Muscle of leg (tissue), 11 donors: Measurements from ENCODE around the gene PPP1R2C. TPM values are rescaled to one million over a fixed set of nuclear protein-coding genes. Genes with fewer than 3 reads are reported as not detected.

Source experiments
- DNase-seq: peaks from one replicate; pipeline ENCODE4 v3.0.0; 2013
- H3K27ac ChIP-seq: one replicate; pipeline ENCODE4 v1.5.1; 2013; ENCODE audit warnings: mild to moderate bottlenecking, low read length, control low read depth
- H3K27me3 ChIP-seq: one replicate; pipeline ENCODE4 v1.6.1; 2013; ENCODE audit warnings: low read length; ENCODE audit not compliant: control insufficient read depth, insufficient read depth
- H3K36me3 ChIP-seq: one replicate; pipeline ENCODE4 v1.6.1; 2013; ENCODE audit warnings: low read length; ENCODE audit not compliant: control insufficient read depth, insufficient read depth
- H3K4me1 ChIP-seq: one replicate; pipeline ENCODE4 v1.6.1; 2013; ENCODE audit warnings: low read length; ENCODE audit not compliant: control insufficient read depth, insufficient read depth
- H3K4me3 ChIP-seq: one replicate; pipeline ENCODE4 v1.5.1; 2013; ENCODE audit warnings: low read length, control low read depth
- H3K9me3 ChIP-seq: replicated peaks from 2 replicates; pipeline ENCODE4 v1.6.1; 2013; ENCODE audit warnings: low read depth, low read length; ENCODE audit not compliant: control insufficient read depth
- WGBS: methylation state at CpG from one replicate; pipeline ENCODE4 v1.1.5; 2013; ENCODE audit warnings: missing lambda C conversion rate; ENCODE audit not compliant: insufficient coverage; 5-methylcytosine and 5-hydroxymethylcytosine counted together
- polyA plus RNA-seq, 8 donors: library from polyadenylated mRNA; unstranded; fragments of 120-200 nt; gene quantifications; one replicate each; pipeline versions ENCODE4 v1.2.1 to v1.2.3, GENCODE V29; 2013; ENCODE audit warnings: inconsistent platforms in 1 of 8, low replicate concordance in 1 of 8; ENCODE audit not compliant: insufficient read length in 8 of 8, insufficient read depth in 1 of 8
- total RNA-seq: library from RNA; stranded (reverse); fragments of 120-200 nt; gene quantifications from one replicate; pipeline ENCODE4 v1.2.4, GENCODE V29; 2013

Gene PPP1R2C
- total and polyA plus RNA-seq, 9 donors = not detected

GRCh38 chrX:42797651-42798269, 19.8 kb upstream of the PPP1R2C start:
- WGBS = 75% methylated on average over 2 of the region's 9 CpGs
- Histone ChIP-seq H3K4me1 (no peaks in the 10 kb centered on the region), H3K27ac (no peak overlapping the region), H3K4me3 (no peak overlapping the region), H3K9me3 (peaks cover 2% of the 10 kb centered on the region), H3K27me3 (peaks cover 2% of the 10 kb centered on the region), H3K36me3 (no peaks in the 10 kb centered on the region)
- DNase-seq = no peak

- DNase-seq = no peak
- Histone ChIP-seq H3K36me3 (no peaks in the 10 kb centered on the region), H3K27me3 (peaks cover 12% of the 10 kb centered on the region)
Measured at GRCh38 chrX:42783451-42783850, 5.5 kb upstream of the PPP1R2C start.

GRCh38 chrX:42776195-42776594, 1.8 kb downstream of the PPP1R2C start:
- no peaks in the 10 kb centered on the region for H3K9me3 ChIP-seq
- no peak overlapping the region for H3K4me3 ChIP-seq
- no peaks in the 10 kb centered on the region for H3K4me1 ChIP-seq
- no peaks in the 10 kb centered on the region for H3K36me3 ChIP-seq
- H3K27ac ChIP-seq = no peak overlapping the region
- no peak for DNase-seq
- WGBS = no CpG with 5 or more reads among the region's 3 CpGs
- H3K27me3 ChIP-seq = peaks cover 24% of the 10 kb centered on the region

More at GRCh38 chrX:42783451-42783850, 5.5 kb upstream of the PPP1R2C start:
- Histone ChIP-seq H3K9me3 (no peaks in the 10 kb centered on the region), H3K27ac (no peak overlapping the region), H3K4me1 (no peaks in the 10 kb centered on the region), H3K4me3 (no peak overlapping the region)

- Histone ChIP-seq H3K4me3 (no peak overlapping the region), H3K27me3 (peaks cover 13% of the 10 kb centered on the region), H3K27ac (no peak overlapping the region), H3K9me3 (no peaks in the 10 kb centered on the region), H3K36me3 (no peaks in the 10 kb centered on the region), H3K4me1 (no peaks in the 10 kb centered on the region)
- DNase-seq = no peak
- no CpG with 5 or more reads among the region's 2 CpGs for WGBS
Measured at GRCh38 chrX:42772874-42773273, 5.1 kb downstream of the PPP1R2C start.

GRCh38 chrX:42771506-42772335, 6.2 kb downstream of the PPP1R2C start:
- Histone ChIP-seq H3K36me3 (no peaks in the 10 kb centered on the region), H3K4me1 (no peaks in the 10 kb centered on the region), H3K27me3 (peaks cover 6% of the 10 kb centered on the region), H3K4me3 (no peak overlapping the region), H3K9me3 (no peaks in the 10 kb centered on the region), H3K27ac (no peak overlapping the region)
- 64% methylated on average over 2 of the region's 2 CpGs for WGBS
- DNase-seq = no peak

- no peak for DNase-seq
- Histone ChIP-seq H3K27me3 (peaks cover 2% of the 10 kb centered on the region), H3K36me3 (no peaks in the 10 kb centered on the region), H3K4me1 (no peaks in the 10 kb centered on the region), H3K27ac (no peak overlapping the region), H3K9me3 (no peaks in the 10 kb centered on the region), H3K4me3 (no peak overlapping the region)
- WGBS = 83% methylated on average over 1 of the region's 3 CpGs
Measured at GRCh38 chrX:42770566-42770965, 7.4 kb downstream of the PPP1R2C start.

GRCh38 chrX:42759881-42760280, 18.1 kb downstream of the PPP1R2C start:
- DNase-seq = no peak
- H3K9me3 ChIP-seq = no peaks in the 10 kb centered on the region
- no peaks in the 10 kb centered on the region for H3K36me3 ChIP-seq
- no peaks in the 10 kb centered on the region for H3K4me1 ChIP-seq
- no peak overlapping the region for H3K4me3 ChIP-seq
- WGBS = no CpG with 5 or more reads among the region's 1 CpG
- H3K27ac ChIP-seq = no peak overlapping the region
- peaks cover 10% of the 10 kb centered on the region for H3K27me3 ChIP-seq

GRCh38 chrX:42755815-42756214, 22.1 kb downstream of the PPP1R2C start:
- Histone ChIP-seq H3K36me3 (no peaks in the 10 kb centered on the region), H3K27me3 (peaks cover 4% of the 10 kb centered on the region), H3K27ac (no peak overlapping the region), H3K9me3 (no peaks in the 10 kb centered on the region), H3K4me1 (no peaks in the 10 kb centered on the region), H3K4me3 (no peak overlapping the region)
- 10% methylated on average over 1 of the region's 6 CpGs for WGBS
- no peak for DNase-seq

GRCh38 chrX:42754603-42755002, 23.4 kb downstream of the PPP1R2C start:
- no peak overlapping the region for H3K4me3 ChIP-seq
- no peak overlapping the region for H3K27ac ChIP-seq
- no peaks in the 10 kb centered on the region for H3K4me1 ChIP-seq
- no CpG with 5 or more reads among the region's 2 CpGs for WGBS
- H3K36me3 ChIP-seq = no peaks in the 10 kb centered on the region
- no peaks in the 10 kb centered on the region for H3K9me3 ChIP-seq
- peaks cover 4% of the 10 kb centered on the region for H3K27me3 ChIP-seq
- DNase-seq = no peak

- no peak for DNase-seq
- H3K9me3 ChIP-seq = no peaks in the 10 kb centered on the region
- peaks cover 4% of the 10 kb centered on the region for H3K27me3 ChIP-seq
- no peaks in the 10 kb centered on the region for H3K36me3 ChIP-seq
- no peaks in the 10 kb centered on the region for H3K4me1 ChIP-seq
- no peak overlapping the region for H3K27ac ChIP-seq
- 50% methylated on average over 1 of the region's 2 CpGs for WGBS
- no peak overlapping the region for H3K4me3 ChIP-seq
Measured at GRCh38 chrX:42754115-42754514, 23.8 kb downstream of the PPP1R2C start.
